Activated naive CD4-positive, alpha-beta T cell (primary cell): ENCODE measurements around the gene VPS16.
"Not testable (repeated sequence)": the region's sequence is repeated elsewhere in the genome, so short reads cannot be mapped to it uniquely, and the experiment has no call there.

Experiments
- DNase-seq, 4 experiments: peaks; one replicate each; lab custom pipeline; 2025; lab: John Stamatoyannopoulos, UW

Gene VPS16

DNA sequence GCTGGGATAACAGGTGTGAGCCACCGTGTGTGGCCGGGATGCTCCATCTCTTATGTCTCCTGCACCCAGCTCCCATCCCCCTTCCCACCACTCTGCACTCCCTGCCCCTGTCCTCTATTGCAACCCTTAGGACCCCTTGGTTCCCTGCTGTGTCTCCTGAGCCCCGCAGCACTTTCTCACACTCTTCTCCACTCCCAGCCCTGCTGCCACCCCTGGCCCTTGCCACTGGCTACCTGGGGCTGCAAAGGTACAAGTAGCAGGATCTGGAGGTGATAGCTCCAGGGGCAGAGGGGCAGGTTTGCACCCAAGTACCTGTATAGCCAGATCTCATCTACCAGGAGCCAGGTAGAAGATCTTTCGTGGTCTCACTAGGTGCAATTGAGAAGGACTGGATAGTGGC, 33.5 kb upstream of the VPS16 start:
- DNase-seq = no peak

DNA sequence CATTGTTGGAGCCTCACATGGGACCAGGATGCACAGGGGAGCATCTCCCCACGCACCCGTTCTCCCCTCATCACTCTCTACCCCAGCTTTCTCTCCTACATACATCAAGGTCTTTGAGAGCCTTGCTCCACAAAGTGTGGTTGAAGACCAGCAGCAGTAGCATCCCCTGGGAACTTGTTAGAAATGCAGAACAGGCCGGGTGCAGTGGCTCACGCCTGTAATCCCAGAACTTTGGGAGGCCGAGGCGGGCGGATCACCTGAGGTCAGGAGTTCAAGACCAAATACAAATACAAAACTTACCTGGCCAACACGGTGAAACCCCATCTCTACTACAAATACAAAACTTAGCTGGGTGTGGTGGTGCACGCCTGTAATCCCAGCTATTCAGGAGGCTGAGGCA, 32.6 kb upstream of the VPS16 start:
- not testable (repeated sequence) for DNase-seq

DNA sequence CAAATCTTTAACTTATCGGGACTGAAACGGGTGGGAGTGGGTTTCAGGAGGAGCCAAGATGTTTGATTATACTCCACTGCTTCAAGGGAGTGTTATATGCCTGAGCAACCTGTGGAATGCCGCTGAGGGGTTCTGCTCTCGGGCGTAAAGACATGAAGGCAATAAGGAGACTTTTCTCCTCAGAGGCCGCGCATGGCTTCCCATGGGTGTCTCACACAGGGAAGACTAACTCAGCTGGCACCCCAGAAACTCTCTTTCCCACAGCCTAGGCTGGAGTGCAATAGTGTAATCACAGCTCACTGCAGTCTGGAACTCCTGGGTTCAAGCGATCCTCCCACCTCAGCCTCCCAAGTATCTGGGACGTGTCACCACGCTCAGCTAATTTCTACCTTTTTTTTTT, 30.9 kb upstream of the VPS16 start:
- no peak for DNase-seq

DNA sequence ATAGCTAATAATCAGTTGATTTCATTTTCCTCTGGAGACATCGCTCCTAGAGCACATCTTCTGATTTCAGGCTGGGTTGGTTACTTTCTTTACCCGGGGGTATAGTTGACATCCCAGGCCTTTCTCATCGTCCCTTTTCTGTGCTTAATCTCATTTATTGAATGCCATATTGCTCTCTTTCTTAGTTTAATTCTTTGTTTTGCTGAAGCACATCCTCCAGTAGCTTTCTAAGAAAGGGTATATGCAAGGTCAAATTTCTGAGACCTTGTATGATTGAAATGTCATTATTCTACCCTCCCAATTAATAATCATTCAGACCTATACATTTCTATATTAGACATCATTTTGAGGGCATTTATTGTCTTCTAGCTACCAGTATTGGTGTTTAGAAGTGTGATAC, 28.4 kb upstream of the VPS16 start:
- no peak for DNase-seq

DNA sequence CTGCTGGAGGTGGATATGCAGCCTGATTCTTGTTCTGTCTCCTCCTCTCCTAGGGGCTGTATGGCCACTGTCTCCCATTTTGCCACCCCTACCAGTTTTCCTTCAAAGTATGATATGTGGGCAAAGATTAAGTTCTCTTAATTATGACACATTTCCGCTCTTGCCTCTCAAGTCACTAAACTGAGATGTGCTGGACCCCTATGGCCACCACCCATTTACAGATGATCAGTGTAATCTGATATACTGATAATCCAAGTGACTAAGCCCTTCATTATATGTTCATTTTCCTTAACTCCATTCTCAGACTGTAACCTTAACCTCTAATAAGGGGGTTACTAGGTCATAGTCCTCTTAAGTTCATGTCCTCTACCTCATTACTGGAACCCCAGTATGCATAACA, 26.5 kb upstream of the VPS16 start:
- no peak for DNase-seq

DNA sequence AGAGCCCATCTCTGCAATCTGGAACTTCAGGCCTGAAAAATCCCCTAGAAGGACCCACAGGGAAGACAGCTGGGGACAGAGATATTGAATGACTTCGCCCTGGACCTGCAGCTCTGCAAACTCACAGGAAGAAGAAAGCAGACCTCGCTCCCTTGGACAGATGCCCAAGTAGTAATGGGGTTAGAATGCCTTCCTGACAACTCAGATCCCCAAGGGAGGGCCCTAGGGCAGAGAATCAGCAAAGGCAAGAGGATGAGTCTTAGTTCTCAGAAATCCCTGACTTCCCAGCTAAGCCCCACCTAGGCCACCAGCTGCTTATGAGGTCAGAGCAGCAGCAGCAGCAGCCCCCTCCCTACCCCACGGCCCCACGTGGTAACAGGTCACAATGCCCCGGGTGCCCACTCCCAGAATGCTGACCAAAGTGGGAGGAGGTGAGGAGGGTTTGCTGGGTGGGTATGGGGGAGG, 25.9 kb upstream of the VPS16 start, which contains the start of gene C20orf141:
Gene C20orf141 (plus strand): TSS at position 401 of the 465 bp plus-strand sequence. CDS start 198 bp downstream, outside the sequence.
- no peak for DNase-seq

DNA sequence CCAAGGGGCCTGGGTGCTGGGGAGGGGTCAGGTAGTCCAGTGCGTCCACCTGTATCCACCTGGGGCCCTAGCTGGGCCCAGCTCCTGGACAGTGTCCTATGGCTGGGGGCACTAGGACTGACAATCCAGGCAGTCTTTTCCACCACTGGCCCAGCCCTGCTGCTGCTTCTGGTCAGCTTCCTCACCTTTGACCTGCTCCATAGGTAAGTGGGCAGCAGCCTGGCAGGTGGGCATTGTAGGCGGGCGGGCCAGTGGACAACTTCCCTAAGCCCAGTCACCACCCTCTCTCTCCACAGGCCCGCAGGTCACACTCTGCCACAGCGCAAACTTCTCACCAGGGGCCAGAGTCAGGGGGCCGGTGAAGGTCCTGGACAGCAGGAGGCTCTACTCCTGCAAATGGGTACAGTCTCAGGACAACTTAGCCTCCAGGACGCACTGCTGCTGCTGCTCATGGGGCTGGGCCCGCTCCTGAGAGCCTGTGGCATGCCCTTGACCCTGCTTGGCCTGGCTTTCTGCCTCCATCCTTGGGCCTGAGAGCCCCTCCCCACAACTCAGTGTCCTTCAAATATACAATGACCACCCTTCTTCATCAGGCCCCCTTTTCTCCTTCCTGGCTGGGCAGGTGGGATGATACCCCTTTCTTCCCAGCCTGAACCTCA, 25.2 kb upstream of the VPS16 start:
- no peak for DNase-seq

DNA sequence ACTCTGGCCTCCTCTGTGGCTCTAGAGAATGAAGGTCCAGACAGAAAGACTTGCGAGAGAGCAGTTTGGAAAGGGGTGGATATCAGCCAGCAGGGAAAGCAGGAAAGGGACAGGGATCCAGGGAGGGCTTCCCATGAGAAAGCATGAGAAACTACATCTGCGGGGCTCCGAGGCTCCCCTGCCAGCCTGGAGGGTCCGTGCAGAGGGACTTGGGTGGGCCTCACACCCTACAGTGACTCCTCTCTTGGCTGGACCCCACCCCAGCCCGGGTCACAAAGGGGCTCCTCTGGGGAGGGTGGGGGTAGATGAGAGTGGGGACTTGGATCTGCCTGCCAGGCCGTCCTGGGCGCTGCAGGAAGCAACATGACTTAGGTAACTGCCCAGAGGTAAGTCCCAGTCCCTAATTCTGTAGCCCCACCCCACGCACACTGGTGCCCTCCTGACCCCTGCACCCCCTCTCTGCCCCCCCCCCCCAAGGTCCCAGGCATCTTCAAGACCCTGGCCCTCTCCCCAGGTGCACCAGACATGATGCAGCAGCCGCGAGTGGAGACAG, 24.4 kb upstream of the VPS16 start, which contains the start of gene TMEM239:
Gene TMEM239 (plus strand): TSS at position 335 of the 553 bp plus-strand sequence. CDS start 191 bp downstream, at position 526.
- DNase-seq = no peak

DNA sequence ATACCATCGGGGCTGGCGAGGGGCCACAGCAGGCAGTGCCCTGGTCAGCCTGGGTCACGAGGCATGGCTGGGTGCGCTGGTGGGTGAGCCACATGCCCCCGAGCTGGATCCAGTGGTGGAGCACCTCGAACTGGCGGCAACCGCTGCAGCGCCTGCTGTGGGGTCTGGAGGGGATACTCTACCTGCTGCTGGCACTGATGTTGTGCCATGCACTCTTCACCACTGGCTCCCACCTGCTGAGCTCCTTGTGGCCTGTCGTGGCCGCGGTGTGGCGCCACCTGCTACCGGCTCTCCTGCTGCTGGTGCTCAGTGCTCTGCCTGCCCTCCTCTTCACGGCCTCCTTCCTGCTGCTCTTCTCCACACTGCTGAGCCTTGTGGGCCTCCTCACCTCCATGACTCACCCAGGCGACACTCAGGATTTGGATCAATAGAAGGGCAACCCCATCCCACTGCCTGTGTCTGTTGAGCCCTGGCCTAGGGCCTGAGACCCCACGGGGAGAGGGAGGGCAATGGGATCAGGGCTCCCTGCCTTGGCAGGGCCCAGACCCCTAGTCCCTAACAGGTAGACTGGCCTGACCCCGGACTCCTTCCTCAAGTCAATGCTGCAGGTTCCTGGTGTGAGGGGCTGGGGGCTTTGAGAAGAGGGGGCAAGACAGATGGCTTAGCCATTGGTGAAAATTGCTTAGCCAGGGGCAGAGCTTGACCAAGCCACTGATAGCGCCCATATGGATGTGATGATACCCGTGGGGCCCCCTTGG, 23.8 kb upstream of the VPS16 start:
- DNase-seq = no peak

DNA sequence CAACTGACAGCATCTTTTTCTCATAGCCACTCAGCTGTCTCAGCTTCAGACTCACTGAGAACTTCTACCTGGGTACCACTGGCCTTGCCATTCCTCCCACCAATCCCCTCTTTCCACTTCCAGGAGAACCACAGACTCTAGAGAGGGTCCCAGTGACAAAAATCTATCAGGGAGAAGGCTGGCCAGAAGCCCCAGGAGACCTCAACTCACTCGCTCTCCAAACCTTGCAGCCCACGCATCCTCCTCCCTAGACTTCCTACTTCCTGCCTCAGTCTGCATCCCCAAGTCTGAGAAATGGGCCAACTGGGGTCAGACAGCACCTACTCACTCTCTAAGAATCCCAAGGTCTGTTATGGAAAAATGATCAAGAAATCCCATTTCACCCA, 23.2 kb upstream of the VPS16 start:
- no peak for DNase-seq

DNA sequence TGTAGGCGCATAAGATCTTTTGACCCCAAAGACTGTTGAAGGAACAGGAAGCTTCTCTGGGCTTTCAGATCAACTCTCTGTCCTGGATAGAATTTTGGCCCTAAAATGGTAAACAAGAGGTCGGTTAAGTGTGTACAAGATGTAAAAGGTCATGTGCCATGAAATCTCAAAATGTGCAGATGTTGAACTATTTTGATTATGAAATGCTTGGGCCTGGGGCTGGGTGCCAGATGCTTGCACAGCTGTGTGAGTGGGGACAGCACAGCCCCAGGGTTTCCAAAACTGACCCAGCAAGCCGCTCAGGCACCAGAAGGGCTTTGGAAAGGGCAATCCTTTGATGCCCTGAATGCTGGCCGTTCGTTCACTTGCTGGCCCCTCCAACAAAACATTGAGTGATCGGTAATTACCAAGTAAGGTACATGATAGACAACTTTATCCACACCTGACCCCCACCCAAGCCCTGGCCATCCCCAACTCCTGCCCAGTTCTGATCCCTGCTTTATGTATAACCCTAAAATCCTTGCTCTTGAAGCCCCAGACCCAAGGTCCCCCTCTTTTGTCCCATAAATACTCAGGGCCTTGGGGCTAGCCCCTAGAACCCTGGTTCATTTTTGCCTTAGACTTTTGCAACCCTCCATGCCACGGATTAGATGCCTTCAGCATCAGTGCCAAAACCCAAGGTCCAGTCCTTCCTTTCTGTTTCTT, 22.5 kb upstream of the VPS16 start:
- DNase-seq = no peak

DNA sequence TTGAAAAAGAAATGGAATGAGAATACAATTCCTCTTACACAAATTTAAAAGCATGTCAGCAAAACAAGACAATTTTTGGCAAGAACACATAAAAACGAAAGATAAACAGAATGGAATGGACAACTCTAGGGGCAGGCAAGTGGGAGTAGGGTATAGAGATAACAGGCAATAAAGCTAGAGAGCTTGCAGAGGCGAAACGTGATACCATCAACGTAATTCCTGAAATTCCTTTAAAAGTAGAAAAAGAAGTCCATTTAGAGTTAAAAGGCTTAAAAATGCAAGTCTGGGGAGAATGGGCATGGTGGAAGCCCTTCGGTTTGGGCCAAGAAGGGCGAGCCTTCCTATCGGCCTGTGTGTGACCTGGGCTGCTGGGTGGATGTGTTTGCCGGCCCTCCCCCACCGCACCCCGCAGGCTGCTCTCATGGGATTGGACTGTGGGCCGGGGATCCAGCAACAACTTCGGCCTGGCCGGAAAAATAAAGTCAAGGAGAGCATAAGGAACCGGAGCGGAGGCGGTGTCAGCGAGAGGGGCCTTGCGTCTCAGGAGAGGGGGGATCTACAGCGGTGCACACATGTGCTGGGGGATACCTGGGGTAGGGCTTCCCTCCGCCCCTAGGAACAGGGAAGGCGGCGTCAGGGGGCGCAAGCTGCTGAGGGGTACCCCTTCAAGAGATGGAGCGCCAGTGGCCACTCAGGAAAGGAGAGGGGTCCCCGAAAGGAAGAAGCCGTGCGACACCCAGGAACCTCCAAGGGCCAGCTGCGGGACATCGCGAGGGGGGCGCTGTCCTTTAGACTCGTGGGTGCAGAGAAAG, 20.3 kb upstream of the VPS16 start:
- no peak for DNase-seq

DNA sequence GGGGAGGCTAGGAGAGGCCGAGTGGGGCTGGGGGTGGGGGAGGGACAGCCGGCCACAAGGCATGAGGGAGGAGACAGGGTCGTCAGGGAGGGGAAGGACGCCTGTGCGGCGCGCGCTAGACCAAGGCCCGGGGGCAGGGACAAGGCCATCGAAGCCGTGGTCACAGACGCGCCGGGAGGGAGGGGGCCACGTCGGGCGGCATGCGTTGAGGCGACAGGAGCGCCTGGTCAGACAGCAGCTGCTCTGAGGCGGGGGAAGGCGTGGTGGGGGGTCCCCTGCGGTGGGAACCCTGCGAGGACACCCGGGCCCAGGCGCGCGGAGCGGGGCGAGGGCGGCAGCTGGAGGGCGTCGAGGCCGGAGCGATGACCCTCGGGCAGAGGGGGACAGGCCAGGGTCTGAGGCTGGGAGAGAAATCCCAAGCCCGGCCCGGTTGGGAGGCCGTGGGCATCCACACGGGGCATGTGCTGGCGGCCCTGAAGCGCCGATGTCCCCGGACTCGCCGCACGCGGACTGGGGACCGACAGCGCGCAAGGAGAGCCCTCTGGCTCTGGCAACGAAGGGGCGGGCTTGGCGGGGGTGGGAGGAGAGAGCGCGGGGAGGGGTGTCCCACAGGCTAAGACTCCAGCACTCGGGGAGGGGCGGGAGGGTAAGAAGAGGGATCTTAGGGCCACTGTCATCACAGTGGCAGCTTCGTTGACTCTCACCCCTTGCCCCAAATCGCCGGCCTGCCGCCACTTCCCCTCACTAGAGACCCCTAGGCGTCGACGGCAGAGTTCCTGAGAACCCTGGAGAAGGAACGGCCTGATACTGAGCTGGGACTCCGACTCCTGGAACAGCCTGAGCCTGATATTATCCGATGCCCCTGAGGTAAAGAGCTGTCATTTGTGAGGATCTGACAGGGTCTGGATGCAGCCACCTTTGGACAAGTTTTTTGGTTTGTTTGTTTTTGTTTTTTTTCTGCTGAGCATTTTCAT, 19.4 kb upstream of the VPS16 start:
- DNase-seq = no peak

DNA sequence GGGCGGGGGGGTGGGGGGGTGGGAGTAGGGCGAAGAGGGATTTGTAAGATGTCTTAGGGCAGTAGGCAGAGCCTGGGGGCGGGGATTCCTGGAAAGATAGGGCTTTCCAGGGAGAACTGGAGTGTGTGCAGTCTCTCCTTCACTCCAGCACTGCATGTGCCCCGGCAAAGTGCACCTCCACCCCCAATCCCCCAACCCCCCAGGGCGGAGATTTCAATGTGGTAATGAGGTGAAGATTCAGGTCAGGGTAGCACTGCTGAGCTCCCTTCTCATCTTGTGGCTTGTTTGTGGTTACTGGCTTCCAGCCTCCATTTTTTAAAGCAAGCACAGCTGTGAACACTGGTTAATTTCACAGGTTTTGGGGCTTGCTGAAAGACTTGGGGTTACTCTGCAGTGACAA, 18.5 kb upstream of the VPS16 start:
- peak in 1 of 4 experiments; percentile 15 for DNase-seq

DNA sequence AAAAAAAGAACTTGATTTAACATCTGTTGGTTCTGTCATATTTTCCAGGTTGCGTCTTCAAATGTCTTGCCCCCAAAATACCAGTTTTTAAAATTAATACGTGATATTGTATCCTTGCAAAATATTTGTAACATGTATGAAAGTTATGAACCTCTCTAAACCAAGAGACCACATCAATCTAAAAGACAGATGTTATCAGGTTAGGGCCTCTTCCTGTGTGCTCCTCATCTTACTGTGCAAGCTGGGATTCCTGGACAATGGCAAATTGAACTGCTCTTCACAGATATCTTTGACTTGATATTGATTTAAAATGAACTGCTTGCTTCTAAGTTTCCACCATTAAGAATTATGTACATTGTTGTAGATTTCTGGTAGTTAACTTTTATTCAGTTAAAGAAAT, 14.8 kb upstream of the VPS16 start:
- DNase-seq = no peak

DNA sequence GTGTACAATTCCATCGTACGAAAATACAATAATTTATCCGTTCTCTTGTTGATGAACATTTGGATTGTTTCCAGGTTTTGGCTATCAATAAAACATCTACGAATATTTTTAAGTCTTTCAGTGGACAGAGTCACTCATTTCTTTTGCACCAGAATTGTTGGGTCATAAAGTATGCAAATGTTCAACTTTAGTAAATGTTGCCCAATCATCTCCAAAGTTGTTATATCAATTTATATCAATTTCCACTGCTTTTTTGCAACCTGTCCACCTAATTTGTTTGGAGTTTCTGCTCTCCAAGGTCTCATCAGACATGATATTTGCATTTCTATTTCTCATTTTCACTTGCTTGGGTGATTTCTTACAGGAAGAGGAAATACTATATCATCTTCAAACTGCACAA, 13.9 kb upstream of the VPS16 start:
- no peak for DNase-seq

DNA sequence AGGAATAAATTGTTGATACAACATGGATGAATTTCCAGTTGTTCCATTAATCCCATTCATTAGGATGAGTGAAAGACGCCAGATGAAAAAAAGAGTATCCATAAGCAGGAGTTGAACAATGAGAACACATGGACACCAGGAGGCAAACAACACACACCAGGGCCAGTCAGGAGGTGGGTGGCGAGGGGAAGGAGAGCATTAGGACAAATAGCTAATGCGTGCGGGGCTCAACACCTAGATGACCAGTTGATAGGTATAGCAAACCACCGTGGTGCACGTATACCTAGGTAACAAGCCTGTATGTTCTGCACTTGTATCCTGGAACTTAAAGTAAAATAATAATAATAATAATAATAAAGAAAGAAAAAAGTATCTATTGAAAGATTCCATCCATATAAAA, 11.2 kb upstream of the VPS16 start:
- no peak for DNase-seq

DNA sequence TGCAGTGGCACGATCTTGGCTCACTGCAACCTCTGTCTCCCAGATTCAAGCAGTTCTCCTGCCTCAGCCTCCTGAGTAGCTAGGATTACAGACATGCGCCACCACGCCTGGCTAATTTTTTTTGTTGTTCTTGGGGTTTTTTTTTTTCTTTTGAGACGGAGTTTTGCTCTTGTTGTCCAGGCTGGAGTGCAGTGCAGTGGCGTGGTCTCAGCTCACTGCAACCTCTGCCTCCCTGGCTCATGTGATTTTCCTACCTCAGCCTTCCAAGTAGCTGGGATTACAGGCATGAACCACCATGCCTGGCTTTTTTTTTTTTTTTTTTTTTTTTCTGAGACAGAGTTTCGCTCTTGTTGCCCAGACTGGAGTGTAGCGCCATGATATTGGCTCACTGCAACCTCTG, 9.3 kb upstream of the VPS16 start:
- not testable (repeated sequence) for DNase-seq

DNA sequence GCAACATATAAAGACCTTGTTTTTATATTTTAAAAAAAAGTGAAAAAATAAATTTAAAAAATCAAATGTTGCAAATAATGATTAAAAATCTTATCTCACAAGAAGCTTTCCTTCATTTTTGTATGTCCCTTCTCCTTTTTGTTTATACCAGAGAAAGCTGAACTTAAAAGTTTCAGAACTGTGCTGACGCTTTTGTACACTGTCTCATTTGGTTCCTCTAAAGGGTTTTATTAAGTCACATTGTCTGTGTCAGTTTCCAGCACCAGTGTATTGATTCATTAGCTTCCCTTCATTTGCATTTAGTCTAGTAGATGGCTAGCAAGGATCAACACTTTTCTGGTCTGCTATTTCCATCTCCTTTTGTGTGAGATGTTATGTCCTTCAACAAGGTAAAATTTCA, 6.8 kb upstream of the VPS16 start:
- no peak for DNase-seq

DNA sequence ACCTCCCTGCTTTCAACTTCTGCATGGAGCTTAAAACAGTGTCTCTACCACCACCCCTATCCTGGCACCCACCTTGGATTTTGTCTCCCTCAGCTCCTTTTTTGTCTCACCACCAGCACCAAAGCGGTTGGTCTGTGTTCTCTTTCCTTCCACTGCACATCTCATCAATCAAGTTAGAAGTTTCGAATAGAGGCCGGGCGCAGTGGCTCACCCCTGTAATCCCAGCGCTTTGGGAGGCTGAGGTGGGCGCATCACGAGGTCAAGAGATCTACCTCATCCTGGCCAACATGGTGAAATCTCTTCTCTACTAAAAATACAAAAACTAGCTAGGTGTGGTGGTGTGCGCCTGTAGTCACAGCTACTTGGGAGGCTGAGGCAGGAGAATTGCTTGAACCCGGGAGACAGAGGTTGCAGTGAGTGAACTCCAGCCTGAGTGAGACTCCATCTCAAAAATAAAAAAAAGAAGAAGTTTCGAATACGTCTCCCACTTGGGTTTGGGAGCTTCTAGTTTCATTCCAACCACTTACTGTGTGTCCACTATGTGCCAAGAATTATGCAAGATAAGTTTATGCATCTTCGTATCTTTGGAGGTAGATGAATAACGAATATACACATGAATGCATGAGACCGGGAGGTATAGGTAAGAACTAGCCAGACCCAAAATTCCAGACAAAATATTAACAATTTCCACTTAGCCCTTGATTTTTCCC, 6.0 kb upstream of the VPS16 start:
- DNase-seq = no peak
